ENCODE data around the gene EIF4G3. TPM values are rescaled to one million over a fixed set of nuclear protein-coding genes. Genes with fewer than 3 reads are reported as not detected.
"Not testable (repeated sequence)": the region's sequence is repeated elsewhere in the genome, so short reads cannot be mapped to it uniquely, and the experiment has no call there.

Gene EIF4G3
- total RNA-seq, 4 donors from 2014 or later: 56.6 to 131 (median 70.8) TPM

- Histone ChIP-seq H3K4me1 (no peaks in the 10 kb centered on the region), H3K36me3 (no peaks in the 10 kb centered on the region), H3K4me3 (no peak overlapping the region), H3K27ac (no peak overlapping the region), H3K9me3 (no peaks in the 10 kb centered on the region), H3K27me3 (no peaks in the 10 kb centered on the region)
- TF ChIP-seq CTCF (IDR thresholded peaks at IDR 0.05) (no peak), POLR2A (IDR thresholded peaks at IDR 0.05) (no peak)
- DNase-seq: no peak
These were observed 28.7 kb upstream of the EIF4G3 start for GRCh38 chr1:21205416-21205815.

GRCh38 chr1:21201650-21202049 is 25.0 kb upstream of the EIF4G3 start:
- H3K4me1 ChIP-seq: no peaks in the 10 kb centered on the region
- no peaks in the 10 kb centered on the region for H3K9me3 ChIP-seq
- no peak overlapping the region for H3K4me3 ChIP-seq
- no peak for DNase-seq
- H3K27ac ChIP-seq: no peak overlapping the region
- TF ChIP-seq CTCF (IDR thresholded peaks at IDR 0.05): no peak
- no peak for TF ChIP-seq POLR2A (IDR thresholded peaks at IDR 0.05)
- no peaks in the 10 kb centered on the region for H3K27me3 ChIP-seq
- no peaks in the 10 kb centered on the region for H3K36me3 ChIP-seq

GRCh38 chr1:21201238-21201637 is 24.5 kb upstream of the EIF4G3 start:
- H3K4me3 ChIP-seq, H3K9me3 ChIP-seq, H3K27ac ChIP-seq, H3K27me3 ChIP-seq, DNase-seq, H3K4me1 ChIP-seq, H3K36me3 ChIP-seq: not testable (repeated sequence)

GRCh38 chr1:21200767-21201166 is 24.1 kb upstream of the EIF4G3 start:
- TF ChIP-seq CTCF (IDR thresholded peaks at IDR 0.05): no peak
- no peak for TF ChIP-seq POLR2A (IDR thresholded peaks at IDR 0.05)
- no peak for DNase-seq
- no peak overlapping the region for H3K27ac ChIP-seq
- no peaks in the 10 kb centered on the region for H3K27me3 ChIP-seq
- peaks cover 0 to under 1% (median 0%) of the 10 kb centered on the region in 4 donors for H3K4me1 ChIP-seq
- H3K9me3 ChIP-seq: no peaks in the 10 kb centered on the region
- H3K36me3 ChIP-seq: no peaks in the 10 kb centered on the region
- no peak overlapping the region for H3K4me3 ChIP-seq

- Histone ChIP-seq H3K36me3 (no peaks in the 10 kb centered on the region), H3K4me3 (no peak overlapping the region), H3K27ac (no peak overlapping the region), H3K4me1 (peaks cover 0 to 12% (median 0%) of the 10 kb centered on the region in 4 donors), H3K9me3 (no peaks in the 10 kb centered on the region), H3K27me3 (no peaks in the 10 kb centered on the region)
- no peak for DNase-seq
- TF ChIP-seq POLR2A (IDR thresholded peaks at IDR 0.05): no peak
- no peak for TF ChIP-seq CTCF (IDR thresholded peaks at IDR 0.05)
These were observed 22.2 kb upstream of the EIF4G3 start for GRCh38 chr1:21198929-21199328.

GRCh38 chr1:21192871-21193270 is 16.2 kb upstream of the EIF4G3 start:
- Histone ChIP-seq H3K27ac (no peak overlapping the region), H3K36me3 (no peaks in the 10 kb centered on the region), H3K9me3 (no peaks in the 10 kb centered on the region), H3K27me3 (no peaks in the 10 kb centered on the region), H3K4me1 (peaks cover 0 to 15% (median 0%) of the 10 kb centered on the region in 4 donors), H3K4me3 (no peak overlapping the region)
- TF ChIP-seq POLR2A (IDR thresholded peaks at IDR 0.05) (no peak), CTCF (IDR thresholded peaks at IDR 0.05) (no peak)
- no peak for DNase-seq
